HG02870 (cell line): ENCODE results near the gene COQ8B.
A peak's percentile ranks its signal among the peaks of the same experiment; 100 is the strongest.

ENCODE experiments used
- ATAC-seq: cut with Tn5 transposase; IDR thresholded peaks from one replicate; pipeline ENCODE4 v1.9.1; 2021; ENCODE audit warnings: mild to moderate bottlenecking, moderate library complexity; ENCODE audit not compliant: unreplicated experiment

Gene COQ8B

GRCh38 chr19:40693150-40693788, 23.4 kb downstream of the COQ8B start:
- ATAC-seq = no peak

- ATAC-seq = no peak
Observed at GRCh38 chr19:40692212-40692551, 24.5 kb downstream of the COQ8B start.

DNA sequence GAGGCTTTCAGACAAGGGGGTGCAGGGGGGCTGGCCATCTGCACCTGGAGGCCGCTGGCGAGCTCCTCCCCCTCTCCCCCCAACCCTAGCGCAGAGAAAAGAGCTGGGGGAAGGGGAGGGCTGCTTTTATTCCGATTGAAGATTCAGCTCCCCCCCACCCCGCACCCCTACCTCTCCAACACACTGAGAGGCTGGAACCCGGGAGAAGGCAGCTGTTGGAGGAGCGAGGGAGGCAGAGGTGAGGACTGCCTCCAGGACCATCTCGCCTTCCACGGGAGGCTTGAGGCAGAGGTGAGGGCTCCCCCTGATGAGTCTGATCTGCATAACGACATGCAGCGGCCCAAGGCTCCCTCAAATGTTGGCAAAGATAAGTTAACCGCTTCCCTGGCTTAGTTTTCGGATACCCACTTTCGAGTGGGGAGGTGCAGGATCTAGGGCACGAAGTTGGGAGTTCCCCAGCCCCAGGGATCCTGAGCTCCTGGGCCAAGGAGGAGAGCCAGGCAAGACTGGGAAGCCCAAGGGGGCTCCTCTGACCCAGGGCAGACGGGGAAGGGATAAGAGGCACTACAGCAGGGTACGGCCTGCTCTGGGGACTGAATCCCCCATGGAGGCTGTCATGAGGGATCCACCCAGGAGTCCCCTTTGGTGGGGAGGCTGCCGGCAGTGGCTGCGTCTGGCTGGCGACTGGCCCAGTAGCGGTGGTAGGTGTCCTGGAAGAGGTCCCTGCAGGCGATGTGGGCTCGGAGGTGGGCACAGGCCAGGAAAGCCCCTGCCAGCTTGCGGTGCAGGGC, 25.1 kb downstream of the COQ8B start:
- no peak for ATAC-seq

DNA sequence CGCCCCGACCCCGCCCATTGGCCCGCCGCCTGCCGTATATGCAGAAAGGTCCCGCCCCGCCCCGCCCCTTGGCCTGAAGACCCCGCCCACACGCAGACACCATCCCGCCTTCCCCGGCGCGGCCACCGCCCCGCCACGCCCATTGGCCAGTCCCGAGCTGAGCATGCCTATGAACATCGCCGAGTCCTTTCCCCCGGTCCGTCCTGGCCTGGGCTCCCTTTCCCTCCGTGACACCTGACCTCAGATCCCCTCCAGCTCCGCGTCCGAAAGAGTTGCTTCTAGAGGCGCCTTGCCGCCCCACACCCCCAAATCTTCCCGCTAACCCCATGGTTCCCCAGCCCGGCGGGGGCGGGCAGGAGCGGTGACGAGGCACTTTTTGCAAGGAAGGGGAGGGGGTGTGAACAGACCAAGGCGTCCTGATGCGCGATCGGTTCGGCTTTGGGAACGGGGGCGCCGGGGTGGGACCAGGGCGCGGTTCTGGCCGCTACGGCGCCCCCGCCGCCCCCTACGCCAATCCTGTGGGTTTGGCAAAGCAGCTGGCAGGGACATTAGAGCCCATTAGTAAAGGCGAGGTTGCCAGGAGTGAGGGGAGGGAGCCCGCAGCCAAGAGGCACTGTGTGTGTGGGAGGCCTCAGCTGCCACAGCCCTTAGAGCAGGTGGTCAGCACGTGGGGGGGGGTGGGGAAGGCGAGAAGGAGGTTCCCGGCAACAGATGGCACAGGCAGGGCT, 25.8 kb downstream of the COQ8B start:
- peak; percentile 38 for ATAC-seq

DNA sequence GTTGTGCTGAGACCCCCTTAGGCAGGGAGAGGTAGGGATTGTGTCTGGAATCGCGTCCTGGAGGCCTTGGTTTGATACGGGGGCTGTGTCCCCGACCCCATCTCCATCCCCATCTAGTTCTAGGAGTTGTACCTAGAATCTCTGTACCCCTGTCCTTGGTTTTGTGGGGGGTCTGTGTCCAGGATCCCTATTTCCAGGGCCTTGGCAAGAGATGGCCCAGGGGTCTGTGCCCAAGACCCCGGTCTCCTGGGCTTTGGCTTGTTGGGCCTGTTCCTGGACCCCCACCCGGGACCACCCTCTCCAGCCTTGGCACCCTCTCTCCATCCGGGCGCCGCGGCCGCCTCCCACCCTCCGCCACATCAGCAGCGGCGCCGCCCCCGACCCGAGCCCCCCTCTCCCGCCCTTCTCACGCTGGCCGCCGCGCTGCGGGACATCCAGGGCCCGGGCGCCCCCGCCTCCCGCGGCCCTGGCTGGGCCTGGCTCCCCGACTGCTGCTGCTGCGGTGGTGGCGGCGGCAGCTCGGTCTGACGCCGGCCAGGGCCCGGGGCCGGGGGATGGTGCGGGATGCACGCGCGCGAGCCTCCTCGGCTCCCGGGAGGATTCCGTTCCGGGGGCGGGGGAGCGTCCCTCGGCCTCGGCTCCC, 26.5 kb downstream of the COQ8B start, which contains the start of gene NUMBL:
TSS of gene NUMBL (minus strand) at position 602 of the 643 bp plus-strand sequence. CDS start at position 434, 168 bp downstream.
- ATAC-seq = peak; percentile 12

DNA sequence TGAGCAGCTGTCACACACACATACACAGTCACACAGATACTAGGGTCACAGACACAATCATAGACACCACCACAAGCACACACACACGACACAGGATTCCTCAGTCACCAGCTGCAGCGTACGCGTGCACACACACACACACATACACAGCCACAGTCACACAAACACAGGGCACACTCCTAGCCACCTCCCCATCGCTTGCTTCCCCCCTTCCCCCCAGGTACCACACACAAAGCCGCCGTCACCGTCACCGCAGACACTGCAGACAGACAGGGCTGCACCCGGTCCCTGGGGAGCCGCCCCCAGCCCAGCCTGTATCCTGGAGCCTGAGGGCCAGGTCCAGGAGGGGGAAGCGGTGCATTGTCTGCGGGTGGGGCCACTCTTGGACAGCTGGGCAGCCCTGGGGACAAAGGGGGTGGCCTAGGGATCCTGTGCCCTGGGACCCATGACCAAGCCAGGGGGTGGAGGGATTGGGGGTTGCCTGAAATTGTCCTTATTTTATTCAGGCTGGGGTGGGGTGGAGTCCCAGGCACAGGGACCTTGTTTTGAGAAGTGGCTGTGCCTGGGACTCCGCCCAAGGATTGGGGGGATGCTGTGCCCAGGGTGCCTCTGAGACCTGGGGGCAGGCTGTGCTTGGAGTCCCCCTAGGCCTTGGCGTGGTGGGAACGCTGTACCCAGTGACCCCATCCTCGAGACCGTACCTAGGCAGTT, 27.2 kb downstream of the COQ8B start:
- ATAC-seq = no peak

DNA sequence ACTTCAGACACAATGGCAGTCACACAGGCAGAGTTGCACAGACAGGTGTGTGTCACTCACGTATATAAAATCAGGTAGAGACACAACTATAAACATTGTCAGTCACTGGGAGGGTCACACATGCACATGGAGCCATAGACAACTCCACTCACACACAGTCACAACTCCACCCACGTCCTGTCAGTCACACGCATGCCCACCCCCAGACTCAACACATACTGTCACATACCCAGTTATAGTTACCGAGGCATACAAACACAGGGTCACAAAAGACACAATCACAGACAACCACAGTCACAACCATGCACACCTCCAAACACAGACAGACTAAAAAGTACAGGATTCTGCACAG, 27.7 kb downstream of the COQ8B start:
- no peak for ATAC-seq

DNA sequence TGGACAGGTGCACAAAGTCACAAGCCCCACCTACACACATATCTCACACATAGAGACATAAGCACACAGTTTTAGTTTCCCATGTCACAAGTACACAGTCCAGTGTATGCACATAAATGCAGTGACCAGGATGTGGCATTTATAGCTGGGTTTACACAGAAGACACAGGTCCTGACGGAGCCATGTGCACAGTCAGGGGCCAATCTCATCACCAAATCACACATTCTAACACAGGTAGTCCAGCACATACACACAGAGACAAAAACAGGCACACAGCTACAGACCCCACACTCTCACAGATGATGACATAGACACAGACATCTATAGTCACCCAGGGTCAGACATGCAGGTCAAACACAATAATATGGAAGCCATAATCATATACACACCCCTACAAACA, 28.4 kb downstream of the COQ8B start:
- ATAC-seq = no peak

DNA sequence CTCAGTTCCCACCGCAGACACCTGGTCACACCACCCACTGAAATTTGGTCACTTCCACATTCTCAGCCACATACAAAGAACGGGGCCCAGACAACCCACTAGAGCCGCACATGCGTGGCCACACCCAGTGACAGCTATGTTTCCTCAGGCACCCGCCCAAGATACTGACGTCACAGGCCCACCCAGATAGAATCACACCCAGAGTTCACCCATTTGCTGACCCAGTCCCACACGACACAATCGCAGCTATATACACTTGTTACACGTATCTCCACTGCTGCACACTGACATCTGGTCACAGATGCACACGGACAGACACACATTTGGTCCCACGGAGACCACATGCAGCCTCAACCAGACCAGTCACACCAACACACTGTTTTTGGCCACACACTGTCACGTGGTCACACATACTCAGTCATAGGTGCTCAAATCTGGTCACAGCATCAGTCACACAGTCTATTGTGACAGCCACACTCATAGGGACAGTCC, 29.1 kb downstream of the COQ8B start:
- peak; percentile 36 for ATAC-seq

DNA sequence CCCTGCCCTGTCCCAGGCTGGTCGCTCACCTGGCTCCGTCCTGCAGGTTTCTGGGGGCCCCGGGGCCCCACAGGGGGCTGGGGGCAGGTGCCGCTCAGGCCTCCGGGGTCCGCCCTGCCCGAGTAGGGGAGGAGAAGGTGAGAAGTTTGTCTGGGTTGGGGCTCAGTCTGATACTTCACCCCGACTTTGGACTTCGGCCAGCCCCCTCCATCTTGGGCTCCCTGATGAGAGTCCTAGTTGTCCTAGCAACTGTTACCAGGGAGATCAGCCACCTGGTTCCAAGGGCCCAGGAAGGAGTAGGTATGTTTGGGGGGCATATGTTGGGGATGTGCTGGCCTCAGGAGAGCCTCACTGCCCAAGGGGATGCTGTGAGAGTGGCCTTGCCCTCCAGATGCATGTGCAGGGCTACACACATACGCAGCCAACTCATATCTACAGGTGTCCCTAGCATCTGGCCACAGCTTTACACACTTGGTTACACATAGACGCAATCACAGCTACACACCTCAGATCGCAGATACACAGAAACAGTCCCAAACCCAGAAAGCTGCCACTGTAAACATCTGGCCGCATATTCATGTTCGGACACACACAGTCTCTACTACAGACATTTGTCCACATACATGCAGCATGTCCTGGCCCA, 29.7 kb downstream of the COQ8B start:
- no peak for ATAC-seq

DNA sequence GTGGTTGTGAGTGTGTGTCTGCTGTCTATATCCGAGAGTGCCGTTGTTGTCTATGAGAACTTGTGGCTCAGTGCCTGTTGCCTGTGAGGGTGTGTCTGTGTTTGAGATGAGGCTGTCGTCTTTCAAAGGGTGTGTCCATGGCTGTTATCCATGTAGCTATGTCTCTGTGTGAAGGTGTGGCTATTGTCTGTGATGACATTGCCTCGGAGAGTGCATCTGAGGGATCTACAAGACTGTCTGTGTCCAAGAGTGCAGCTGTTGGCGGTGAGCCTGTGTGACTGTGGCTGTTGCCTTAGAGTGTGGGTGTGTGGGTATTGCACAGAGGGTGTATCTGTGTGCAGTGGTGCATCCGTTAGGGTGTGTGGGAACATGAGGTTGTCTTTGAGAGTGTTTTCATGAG, 31.1 kb downstream of the COQ8B start:
- no peak for ATAC-seq

DNA sequence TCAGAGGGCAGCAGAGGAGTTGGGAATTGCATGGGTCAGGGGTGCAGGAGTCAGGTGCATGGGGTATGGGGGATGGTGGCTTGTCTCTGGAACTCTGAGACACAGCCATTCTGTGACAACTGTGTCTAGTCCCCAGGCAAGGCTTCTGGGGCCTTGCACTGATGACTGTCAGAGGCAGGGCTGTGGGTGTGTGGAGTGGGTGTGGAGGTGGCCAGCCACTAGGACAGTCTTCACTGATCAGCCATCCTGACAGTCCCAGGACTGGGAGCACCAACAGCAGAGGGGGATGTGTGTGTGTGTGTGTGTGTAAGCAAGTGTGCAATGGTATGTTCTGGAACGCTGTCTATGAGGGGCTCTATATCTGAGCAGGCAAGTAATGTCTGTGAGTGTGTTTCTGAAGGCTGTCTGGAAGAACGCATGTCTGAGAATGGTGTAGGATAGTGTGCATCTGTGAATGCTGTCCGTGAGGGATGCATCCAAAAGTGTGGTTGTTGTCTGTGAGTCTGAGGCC, 31.6 kb downstream of the COQ8B start:
- no peak for ATAC-seq

DNA sequence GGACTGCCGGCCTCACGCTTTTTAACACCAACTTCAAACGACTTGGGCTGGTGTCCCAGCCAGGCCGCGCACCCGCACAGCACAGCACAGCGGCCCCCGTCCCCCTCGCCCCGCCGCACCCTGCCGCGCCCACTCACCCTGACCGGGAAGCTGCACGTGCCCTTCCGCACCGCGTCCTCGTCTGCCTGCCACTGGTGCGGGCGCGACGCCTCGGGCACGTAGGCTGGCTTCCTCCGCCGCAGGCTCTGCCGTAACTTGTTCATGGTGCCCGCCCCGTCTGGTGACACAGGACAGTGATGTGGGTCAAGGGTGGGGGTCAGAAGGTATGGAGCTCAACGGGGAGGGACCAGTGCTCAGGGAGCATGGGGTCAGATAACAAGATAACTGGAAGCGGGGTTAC, 32.4 kb downstream of the COQ8B start:
- no peak for ATAC-seq

DNA sequence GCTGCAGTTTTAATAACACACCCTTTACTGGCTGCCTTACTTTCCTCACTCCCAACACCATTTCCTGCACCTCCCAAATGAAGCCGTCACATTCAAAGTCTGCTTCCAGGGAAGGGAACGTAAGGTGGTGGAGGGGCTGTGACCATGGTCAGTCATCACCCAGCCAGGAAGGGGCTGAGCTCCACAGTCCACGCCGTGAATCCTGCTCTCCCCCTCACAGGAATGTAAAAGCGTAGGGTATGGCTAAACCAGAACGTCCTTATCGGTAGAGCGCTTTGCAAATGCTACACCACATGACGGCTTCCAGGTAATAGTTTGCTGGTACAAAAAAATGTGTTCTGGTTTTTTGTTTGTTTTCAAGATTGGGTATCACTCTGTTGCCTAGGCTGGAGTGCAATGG, 33.2 kb downstream of the COQ8B start:
- ATAC-seq = no peak

GRCh38 chr19:40682431-40682964, 34.2 kb downstream of the COQ8B start:
- no peak for ATAC-seq

DNA sequence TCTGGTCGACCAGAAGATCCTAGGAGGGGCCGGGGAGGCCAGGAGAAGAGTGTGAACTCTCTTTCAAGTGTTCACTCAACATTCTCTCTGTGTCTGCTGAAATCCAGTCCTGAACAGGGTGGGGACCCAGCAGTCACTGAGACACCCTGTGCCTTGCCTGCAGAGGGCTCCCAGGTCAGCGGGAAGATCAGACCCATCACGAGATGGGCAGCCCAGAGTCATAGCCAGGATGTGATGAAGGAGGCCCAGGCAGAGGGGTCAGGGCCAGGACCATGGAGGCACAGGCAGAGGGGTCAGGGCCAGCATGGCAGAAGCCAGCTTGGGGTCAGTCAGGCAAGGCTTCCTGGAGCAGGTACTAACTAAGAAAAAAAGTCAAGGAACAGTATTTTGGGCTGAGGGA, 35.6 kb downstream of the COQ8B start:
- ATAC-seq = no peak

DNA sequence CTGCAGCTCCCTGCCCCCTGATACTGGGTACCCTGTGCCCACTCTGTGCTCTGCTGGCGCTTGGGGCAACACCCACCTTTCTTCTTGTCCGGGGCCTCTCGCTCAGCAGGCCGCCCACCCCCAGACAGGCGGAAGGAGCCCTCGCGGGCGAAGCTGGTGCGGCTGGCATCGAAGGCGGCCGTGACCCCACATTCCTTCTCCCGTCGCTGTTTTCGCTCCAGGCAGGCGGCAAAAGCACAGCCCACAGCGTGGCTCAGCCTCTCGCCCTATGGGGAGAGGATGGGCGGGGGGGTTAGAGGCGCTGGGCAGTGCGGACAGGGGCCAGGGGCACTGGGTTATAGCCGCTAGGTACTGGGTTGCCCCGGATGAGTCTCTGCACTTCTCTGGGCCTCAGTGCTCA, 39.5 kb downstream of the COQ8B start:
- ATAC-seq = no peak

- ATAC-seq = no peak
Observed at GRCh38 chr19:40674291-40674690, 42.4 kb downstream of the COQ8B start.

DNA sequence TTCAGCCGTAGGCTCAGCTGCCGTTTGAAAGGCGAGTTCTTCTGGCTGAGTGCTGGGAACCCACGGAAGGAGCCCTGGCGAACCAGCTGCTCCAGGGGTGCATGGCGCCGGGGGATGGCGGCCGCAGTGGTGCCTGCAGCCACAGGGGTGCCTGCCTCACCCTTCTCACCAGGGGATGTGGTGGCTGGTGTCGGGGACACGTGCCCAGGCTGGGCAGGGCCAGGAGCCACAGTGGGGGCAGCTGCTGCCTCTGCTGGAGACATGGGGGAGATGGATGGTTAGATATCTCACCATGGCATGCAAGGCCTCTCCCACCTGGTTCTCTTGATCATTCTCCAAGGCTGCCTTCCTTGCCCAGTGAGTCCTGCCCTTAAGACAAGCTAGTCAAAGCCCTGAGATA, 43.3 kb downstream of the COQ8B start:
- ATAC-seq = no peak
